OCI-LY3 (cell line): Measurements from ENCODE around the gene ATP5ME.
A peak's percentile ranks its signal among the peaks of the same experiment; 100 is the strongest.

Source experiments
- H2AFZ ChIP-seq: fragments of 200-600, 300-600 bp; shearing (Covaris generic); 2 replicates; pipeline ENCODE4 v1.6.0; 2014; ENCODE audit warnings: antibody characterized with exemption, low read depth, low read length
- H3K27ac ChIP-seq: fragments of 200-600, 300-600 bp; sonication (generic); 2 replicates; pipeline ENCODE4 v1.5.1; 2014; ENCODE audit warnings: mild to moderate bottlenecking, low read length, moderate library complexity, mixed read lengths
- H3K27me3 ChIP-seq: fragments of 200-600, 300-600 bp; sonication (generic); 2 replicates; pipeline ENCODE4 v1.6.1; 2014; ENCODE audit warnings: low read depth, low read length, mixed read lengths
- H3K36me3 ChIP-seq: fragments of 200-600, 300-600 bp; sonication (generic); replicated peaks from 2 replicates; pipeline ENCODE3; 2014; ENCODE audit warnings: low read depth, low read length, mixed read lengths
- H3K4me1 ChIP-seq: fragments of 300-600, 200-600 bp; sonication (generic); 2 replicates; pipeline ENCODE4 v1.6.1; 2014; ENCODE audit warnings: low read length, mixed read lengths
- H3K4me2 ChIP-seq: fragments of 200-600, 300-600 bp; sonication (generic); 2 replicates; pipeline ENCODE4 v1.6.1; 2014; ENCODE audit warnings: low read length, mixed read lengths
- H3K4me3 ChIP-seq: fragments of 300-600, 200-600 bp; sonication (generic); 2 replicates; pipeline ENCODE4 v1.5.1; 2014; ENCODE audit warnings: antibody characterized with exemption, mild to moderate bottlenecking, low read length, moderate library complexity
- H3K79me2 ChIP-seq: fragments of 300-600, 200-600 bp; shearing (Covaris generic); 2 replicates; pipeline ENCODE4 v1.6.1; 2014; ENCODE audit warnings: mild to moderate bottlenecking, low read length, mixed read lengths
- H3K9ac ChIP-seq: fragments of 300-600, 200-600 bp; shearing (Covaris generic); 2 replicates; pipeline ENCODE4 v1.6.0; 2014; ENCODE audit warnings: mild to moderate bottlenecking, low read length, moderate library complexity
- H3K9me3 ChIP-seq: fragments of 200-600, 300-600 bp; shearing (Covaris generic); 2 replicates; pipeline ENCODE4 v1.6.1; 2014; ENCODE audit warnings: low read length, mixed read lengths; ENCODE audit not compliant: insufficient read depth
- H4K20me1 ChIP-seq: fragments of 200-600, 300-600 bp; sonication (generic); 2 replicates; pipeline ENCODE4 v1.6.1; 2016; ENCODE audit warnings: low read length, mixed read lengths; ENCODE audit not compliant: insufficient read depth
- CTCF ChIP-seq: fragments of 200-600, 300-600 bp; sonication (generic); IDR thresholded peaks from 2 replicates; pipeline ENCODE4 v1.5.1; 2014; ENCODE audit warnings: antibody characterized with exemption, low read length, low read depth
- EZH2phosphoT487 ChIP-seq: fragments of 200-600 bp; shearing (Covaris generic); IDR thresholded peaks from 2 replicates; pipeline ENCODE4 v1.6.1; 2018; ENCODE audit warnings: antibody characterized with exemption, mixed run types, low read depth

ATP5ME gene

GRCh38 chr4:704198-704891 lies 30.3 kb upstream of the ATP5ME start:
- Histone ChIP-seq H3K4me1 (peaks cover 21% of the 10 kb centered on the region), H3K36me3 (peaks cover 11% of the 10 kb centered on the region), H3K79me2 (peaks cover 36% of the 10 kb centered on the region), H3K9me3 (no peaks in the 10 kb centered on the region), H2AFZ (no peak overlapping the region), H3K27me3 (no peaks in the 10 kb centered on the region), H3K4me2 (no peak overlapping the region), H4K20me1 (peaks cover 15% of the 10 kb centered on the region), H3K4me3 (no peak overlapping the region), H3K9ac (no peak overlapping the region), H3K27ac (no peak overlapping the region)
- TF ChIP-seq CTCF (no peak), EZH2phosphoT487 (no peak)

- TF ChIP-seq CTCF: no peak
- TF ChIP-seq EZH2phosphoT487: no peak
Measured at GRCh38 chr4:703336-704197, 29.5 kb upstream of the ATP5ME start.

GRCh38 chr4:702618-703048 lies 28.6 kb upstream of the ATP5ME start:
- Histone ChIP-seq H3K27ac (no peak overlapping the region), H4K20me1 (0 out of 2 replicates have a peak, but pooled peaks cover 3% of the 10 kb centered on the region), H2AFZ (no peak overlapping the region), H3K27me3 (no peaks in the 10 kb centered on the region), H3K9me3 (no peaks in the 10 kb centered on the region), H3K4me3 (no peak overlapping the region), H3K36me3 (no peaks in the 10 kb centered on the region), H3K79me2 (peaks cover 20% of the 10 kb centered on the region), H3K9ac (no peak overlapping the region), H3K4me2 (no peak overlapping the region), H3K4me1 (peaks cover 32% of the 10 kb centered on the region)
- TF ChIP-seq CTCF (no peak), EZH2phosphoT487 (no peak)

More at GRCh38 chr4:703336-704197, 29.5 kb upstream of the ATP5ME start:
- peaks cover 6% of the 10 kb centered on the region for H3K36me3 ChIP-seq
- H3K9ac ChIP-seq: no peak overlapping the region
- H2AFZ ChIP-seq: no peak overlapping the region
- no peak overlapping the region for H3K4me3 ChIP-seq
- peaks cover 29% of the 10 kb centered on the region for H3K4me1 ChIP-seq
- H4K20me1 ChIP-seq: peaks cover 8% of the 10 kb centered on the region; the same call in 1 of the 2 replicates
- peaks cover 28% of the 10 kb centered on the region for H3K79me2 ChIP-seq
- no peaks in the 10 kb centered on the region for H3K27me3 ChIP-seq
- H3K4me2 ChIP-seq: no peak overlapping the region
- no peak overlapping the region for H3K27ac ChIP-seq
- H3K9me3 ChIP-seq: no peaks in the 10 kb centered on the region

- no peaks in the 10 kb centered on the region for H3K9me3 ChIP-seq
- no peak overlapping the region for H3K4me2 ChIP-seq
- peaks cover under 1% of the 10 kb centered on the region; the same call in 1 of the 2 replicates for H3K79me2 ChIP-seq
- no peak overlapping the region for H2AFZ ChIP-seq
- no peak for TF ChIP-seq EZH2phosphoT487
- TF ChIP-seq CTCF: peak; percentile 35
- no peak overlapping the region for H3K9ac ChIP-seq
- no peak overlapping the region for H3K4me3 ChIP-seq
- H3K36me3 ChIP-seq: no peaks in the 10 kb centered on the region
- H3K27ac ChIP-seq: no peak overlapping the region
- H3K27me3 ChIP-seq: no peaks in the 10 kb centered on the region
- no peaks in the 10 kb centered on the region for H4K20me1 ChIP-seq
- H3K4me1 ChIP-seq: peaks cover 26% of the 10 kb centered on the region
Measured at GRCh38 chr4:700587-701264, 26.6 kb upstream of the ATP5ME start.
